Hepatocyte (in vitro differentiated cells): Measurements from ENCODE around the gene DLK2. TPM values are rescaled to one million over a fixed set of nuclear protein-coding genes. Genes with fewer than 3 reads are reported as not detected.
"Not testable (repeated sequence)": the region's sequence is repeated elsewhere in the genome, so short reads cannot be mapped to it uniquely, and the experiment has no call there.

Experiments used
- DNase-seq: peaks from one replicate; pipeline ENCODE4 v3.0.0-alpha.2; 2016; ENCODE audit warnings: low spot score
- H2AFZ ChIP-seq: fragments of 200-600 bp; sonication (generic); 2 replicates; pipeline ENCODE4 v1.6.0; 2016; ENCODE audit warnings: antibody characterized with exemption, mild to moderate bottlenecking
- H3K27ac ChIP-seq: fragments of 200-600 bp; sonication (generic); 2 replicates; pipeline ENCODE4 v1.5.1; 2016; ENCODE audit warnings: mild to moderate bottlenecking
- H3K27me3 ChIP-seq: fragments of 200-600 bp; sonication (generic); 2 replicates; pipeline ENCODE4 v1.6.1; 2016
- H3K36me3 ChIP-seq: fragments of 200-600 bp; sonication (generic); replicated peaks from 2 replicates; pipeline ENCODE4 v1.5.1; 2016; ENCODE audit warnings: low read depth; ENCODE audit not compliant: insufficient read depth
- H3K4me1 ChIP-seq: fragments of 200-600 bp; sonication (generic); 2 replicates; pipeline ENCODE4 v1.5.1; 2016; ENCODE audit warnings: mild to moderate bottlenecking, moderate library complexity; ENCODE audit not compliant: insufficient read depth
- H3K4me2 ChIP-seq: fragments of 200-600 bp; sonication (generic); 2 replicates; pipeline ENCODE4 v1.6.0; 2016
- H3K4me3 ChIP-seq: fragments of 200-600 bp; sonication (generic); 2 replicates; pipeline ENCODE4 v1.5.1; 2016; ENCODE audit warnings: mild to moderate bottlenecking
- H3K79me2 ChIP-seq: fragments of 200-600 bp; sonication (generic); 2 replicates; pipeline ENCODE4 v1.6.0; 2017; ENCODE audit warnings: mild to moderate bottlenecking
- H3K9me2 ChIP-seq: fragments of 200-600 bp; sonication (generic); replicated peaks from 2 replicates; pipeline ENCODE4 v1.6.0; 2017; ENCODE audit warnings: mild to moderate bottlenecking; ENCODE audit not compliant: insufficient read depth
- H3K9me3 ChIP-seq: fragments of 200-600 bp; sonication (generic); 2 replicates; pipeline ENCODE4 v1.5.1; 2016; ENCODE audit warnings: low read depth, mild to moderate bottlenecking
- H4K20me1 ChIP-seq: fragments of 200-600 bp; sonication (generic); 2 replicates; pipeline ENCODE4 v1.6.0; 2016; ENCODE audit warnings: mild to moderate bottlenecking; ENCODE audit not compliant: insufficient read depth, poor library complexity, severe bottlenecking
- EZH2 ChIP-seq: fragments of 200-600 bp; sonication (generic); IDR thresholded peaks from 2 replicates; pipeline ENCODE4 v1.6.1; 2016; ENCODE audit warnings: antibody characterized with exemption, mild to moderate bottlenecking, borderline replicate concordance
- EZH2phosphoT487 ChIP-seq: fragments of 200-600 bp; sonication (generic); IDR thresholded peaks from one replicate; pipeline ENCODE4 v1.6.1; 2018; ENCODE audit warnings: antibody characterized with exemption, mild to moderate bottlenecking, low read depth, moderate library complexity; ENCODE audit not compliant: unreplicated experiment, severe bottlenecking
- WGBS: methylation state at CpG from one replicate; pipeline ENCODE4 v1.1.6; 2016; ENCODE audit warnings: low lambda C conversion rate; ENCODE audit errors: missing lambda C conversion rate; 5-methylcytosine and 5-hydroxymethylcytosine counted together
- polyA plus RNA-seq: library from polyadenylated mRNA; unstranded; fragments of >200 nt; fragmentation: Nextera tagmentation; extraction: Ambion mirVana; gene quantifications from 2 replicates; pipeline ENCODE4 v1.2.1, GENCODE V29; 2016
- total RNA-seq: library from RNA; depleted of rRNA; stranded (reverse); fragments of >200 nt; gene quantifications from 2 replicates; pipeline ENCODE4 v1.2.3, GENCODE V29; 2014
- TF ChIP-seq, protein P1 (sequence below): fragments of 200-600 bp; sonication (generic); IDR thresholded peaks from 2 replicates; pipeline ENCODE4 v1.5.1; 2016; ENCODE audit warnings: antibody characterized with exemption, mild to moderate bottlenecking; ENCODE audit not compliant: poor library complexity

Gene DLK2
- total and polyA plus RNA-seq, 2 experiments from 2014 or later: 0.33 to 1.8 TPM

DNA sequence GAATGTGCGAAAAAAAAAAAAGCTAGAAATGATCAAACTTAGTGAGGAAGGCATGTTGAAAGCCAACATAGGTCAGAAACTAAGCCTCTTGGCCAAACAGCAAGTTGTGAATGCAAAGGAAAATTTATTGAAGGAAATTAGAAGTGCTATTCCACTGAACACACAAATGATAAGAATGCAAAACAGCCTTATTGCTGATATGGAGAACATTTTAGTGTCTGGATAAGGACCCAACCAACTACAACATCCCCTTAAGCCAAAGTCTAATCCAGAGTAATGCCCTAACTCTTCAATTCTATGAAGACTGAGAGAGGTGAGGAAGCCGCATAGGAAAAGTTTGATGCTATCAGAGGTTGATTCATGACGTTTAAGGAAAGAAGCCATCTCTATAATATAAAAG lies 33.5 kb downstream of the DLK2 start:
- WGBS: 64% methylated on average over 3 of the region's 3 CpGs
- Histone ChIP-seq H3K36me3 (no peaks in the 10 kb centered on the region), H3K27me3 (no peaks in the 10 kb centered on the region), H3K9me3 (no peaks in the 10 kb centered on the region), H4K20me1 (no peaks in the 10 kb centered on the region), H3K79me2 (no peaks in the 10 kb centered on the region), H3K4me1 (no peaks in the 10 kb centered on the region), H3K4me3 (no peak overlapping the region), H3K4me2 (no peak overlapping the region), H3K27ac (peak overlapping the region; percentile 73), H3K9me2 (no peaks in the 10 kb centered on the region), H2AFZ (no peak overlapping the region)
- TF ChIP-seq EZH2: no peak
- no peak for DNase-seq

DNA sequence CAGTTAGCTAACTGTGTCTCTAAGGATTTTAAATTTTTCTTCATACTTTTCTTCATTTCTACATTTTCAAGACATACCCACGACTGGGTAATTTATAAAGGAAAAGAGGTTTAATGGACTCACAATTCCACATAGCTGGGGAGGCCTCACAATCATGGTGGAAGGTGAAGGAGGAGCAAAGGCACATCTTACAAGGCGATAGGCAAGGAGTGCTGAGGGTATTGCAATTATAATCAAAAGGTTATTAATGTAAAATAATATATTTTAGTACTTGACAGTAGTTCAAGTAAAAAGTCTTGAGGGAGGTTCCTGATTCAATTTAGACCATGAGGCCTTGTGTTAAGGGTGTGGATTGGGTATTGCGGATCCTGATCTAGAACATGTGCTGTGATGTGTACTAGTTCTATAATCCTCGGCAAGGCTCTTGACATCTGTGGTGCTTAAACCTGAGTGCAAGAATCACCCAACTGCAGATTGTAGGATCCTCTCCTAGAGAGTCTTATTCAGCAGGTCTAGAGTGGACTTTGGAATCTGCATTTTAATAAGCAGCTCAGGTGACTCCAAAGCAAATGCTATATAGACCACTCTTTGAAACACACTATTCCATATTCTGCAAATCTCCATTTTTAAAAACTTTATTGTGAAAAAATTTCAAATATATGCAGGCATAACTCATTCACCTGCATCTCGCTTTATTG lies 35.2 kb downstream of the DLK2 start:
- Histone ChIP-seq H3K36me3 (no peaks in the 10 kb centered on the region), H3K4me2 (no peak overlapping the region), H2AFZ (no peak overlapping the region), H3K4me3 (no peak overlapping the region), H3K27me3 (no peaks in the 10 kb centered on the region), H3K9me3 (no peaks in the 10 kb centered on the region), H3K9me2 (no peaks in the 10 kb centered on the region), H3K4me1 (no peaks in the 10 kb centered on the region), H3K79me2 (no peaks in the 10 kb centered on the region), H3K27ac (no peak overlapping the region), H4K20me1 (no peaks in the 10 kb centered on the region)
- no peak for DNase-seq
- TF ChIP-seq, protein P1, sequence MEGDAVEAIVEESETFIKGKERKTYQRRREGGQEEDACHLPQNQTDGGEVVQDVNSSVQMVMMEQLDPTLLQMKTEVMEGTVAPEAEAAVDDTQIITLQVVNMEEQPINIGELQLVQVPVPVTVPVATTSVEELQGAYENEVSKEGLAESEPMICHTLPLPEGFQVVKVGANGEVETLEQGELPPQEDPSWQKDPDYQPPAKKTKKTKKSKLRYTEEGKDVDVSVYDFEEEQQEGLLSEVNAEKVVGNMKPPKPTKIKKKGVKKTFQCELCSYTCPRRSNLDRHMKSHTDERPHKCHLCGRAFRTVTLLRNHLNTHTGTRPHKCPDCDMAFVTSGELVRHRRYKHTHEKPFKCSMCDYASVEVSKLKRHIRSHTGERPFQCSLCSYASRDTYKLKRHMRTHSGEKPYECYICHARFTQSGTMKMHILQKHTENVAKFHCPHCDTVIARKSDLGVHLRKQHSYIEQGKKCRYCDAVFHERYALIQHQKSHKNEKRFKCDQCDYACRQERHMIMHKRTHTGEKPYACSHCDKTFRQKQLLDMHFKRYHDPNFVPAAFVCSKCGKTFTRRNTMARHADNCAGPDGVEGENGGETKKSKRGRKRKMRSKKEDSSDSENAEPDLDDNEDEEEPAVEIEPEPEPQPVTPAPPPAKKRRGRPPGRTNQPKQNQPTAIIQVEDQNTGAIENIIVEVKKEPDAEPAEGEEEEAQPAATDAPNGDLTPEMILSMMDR: no peak
- TF ChIP-seq EZH2 (no peak), EZH2phosphoT487 (no peak)
- 75% methylated on average over 5 of the region's 5 CpGs for WGBS

DNA sequence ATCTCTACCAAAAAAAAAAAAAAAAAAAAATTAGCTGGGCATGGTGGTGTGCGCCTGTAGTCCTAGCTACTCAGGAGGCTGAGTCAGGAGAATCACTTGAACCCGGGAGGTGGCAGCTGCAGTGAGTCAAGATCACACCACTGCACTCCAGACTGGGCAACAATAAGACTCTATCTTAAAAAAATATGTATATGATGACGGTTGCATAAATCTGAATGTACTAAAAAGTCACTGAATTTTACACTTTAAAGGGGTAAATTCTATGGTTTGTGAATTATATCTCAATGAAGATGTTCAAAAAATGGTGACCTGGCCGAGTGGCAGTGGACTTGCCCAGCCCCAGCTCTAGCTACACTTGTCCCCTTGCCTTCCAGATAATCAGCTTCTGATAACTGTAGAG lies 38.4 kb downstream of the DLK2 start:
- no peaks in the 10 kb centered on the region for H3K36me3 ChIP-seq
- no peak for DNase-seq
- H3K4me2 ChIP-seq: no peak overlapping the region
- no peaks in the 10 kb centered on the region for H3K4me1 ChIP-seq
- no peaks in the 10 kb centered on the region for H3K9me2 ChIP-seq
- no peaks in the 10 kb centered on the region for H4K20me1 ChIP-seq
- H3K27me3 ChIP-seq: no peaks in the 10 kb centered on the region
- no peak overlapping the region for H3K4me3 ChIP-seq
- no peaks in the 10 kb centered on the region for H3K9me3 ChIP-seq
- 81% methylated on average over 4 of the region's 4 CpGs for WGBS
- H2AFZ ChIP-seq: no peak overlapping the region
- H3K27ac ChIP-seq: no peak overlapping the region
- H3K79me2 ChIP-seq: no peaks in the 10 kb centered on the region
- no peak for TF ChIP-seq EZH2
- TF ChIP-seq, protein P1: no peak
- no peak for TF ChIP-seq EZH2phosphoT487

DNA sequence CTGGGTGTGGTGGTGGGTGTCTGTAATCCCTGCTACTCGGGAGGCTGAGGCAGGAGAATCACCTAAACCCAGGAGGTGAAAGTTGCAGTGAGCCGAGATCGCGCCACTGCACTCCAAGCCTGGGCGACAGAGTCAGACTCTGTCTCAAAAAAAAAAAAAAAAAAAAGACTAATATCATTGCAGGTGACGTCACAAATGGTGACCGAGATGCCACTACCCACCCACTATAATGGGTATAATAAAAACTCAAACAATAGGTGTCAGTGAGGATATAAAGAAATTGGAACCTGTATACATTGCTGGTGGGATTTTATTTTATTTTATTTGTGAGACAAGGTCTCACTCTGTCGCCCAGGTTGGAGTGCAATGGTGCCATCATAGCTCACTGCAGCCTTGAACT lies 40.1 kb downstream of the DLK2 start:
- not testable (repeated sequence) for H3K4me1 ChIP-seq, DNase-seq, H3K4me2 ChIP-seq, H3K27ac ChIP-seq, H3K9me3 ChIP-seq, H4K20me1 ChIP-seq, H3K9me2 ChIP-seq, H3K4me3 ChIP-seq, H2AFZ ChIP-seq, H3K27me3 ChIP-seq, H3K36me3 ChIP-seq, H3K79me2 ChIP-seq
- 96% methylated on average over 8 of the region's 8 CpGs for WGBS
